IPS DF 6.9 (cell line): ENCODE measurements around the gene PTPRG.

Experiments used
- DNase-seq: peaks from one replicate; pipeline ENCODE4 v3.0.0-alpha.2; 2013; ENCODE audit warnings: low read depth, low spot score
- H3K27ac ChIP-seq: one replicate; pipeline ENCODE4 v1.5.1; 2013; ENCODE audit warnings: low read length, control low read depth
- H3K27me3 ChIP-seq: 2 replicates; pipeline ENCODE4 v1.6.1; 2013; ENCODE audit warnings: mild to moderate bottlenecking, low read length; ENCODE audit not compliant: control insufficient read depth, insufficient read depth
- H3K36me3 ChIP-seq: 2 replicates; pipeline ENCODE4 v1.6.1; 2013; ENCODE audit warnings: low read length; ENCODE audit not compliant: control insufficient read depth, insufficient read depth
- H3K4me1 ChIP-seq: 2 replicates; pipeline ENCODE4 v1.6.1; 2013; ENCODE audit warnings: low read length; ENCODE audit not compliant: control insufficient read depth, insufficient read depth
- H3K4me3 ChIP-seq: 2 replicates; pipeline ENCODE4 v1.5.1; 2013; ENCODE audit warnings: mild to moderate bottlenecking, low read length
- H3K9me3 ChIP-seq: 2 replicates; pipeline ENCODE4 v1.6.1; 2013; ENCODE audit warnings: low read length, inconsistent platforms; ENCODE audit not compliant: control insufficient read depth, insufficient read depth
- WGBS: extraction: QIAGEN DNeasy Blood & Tissue Kit; methylation state at CpG from one replicate; pipeline ENCODE4 v1.1.7; 2013; ENCODE audit warnings: mixed read lengths, missing lambda C conversion rate; ENCODE audit not compliant: insufficient read length, insufficient coverage; 5-methylcytosine and 5-hydroxymethylcytosine counted together

PTPRG gene

DNA sequence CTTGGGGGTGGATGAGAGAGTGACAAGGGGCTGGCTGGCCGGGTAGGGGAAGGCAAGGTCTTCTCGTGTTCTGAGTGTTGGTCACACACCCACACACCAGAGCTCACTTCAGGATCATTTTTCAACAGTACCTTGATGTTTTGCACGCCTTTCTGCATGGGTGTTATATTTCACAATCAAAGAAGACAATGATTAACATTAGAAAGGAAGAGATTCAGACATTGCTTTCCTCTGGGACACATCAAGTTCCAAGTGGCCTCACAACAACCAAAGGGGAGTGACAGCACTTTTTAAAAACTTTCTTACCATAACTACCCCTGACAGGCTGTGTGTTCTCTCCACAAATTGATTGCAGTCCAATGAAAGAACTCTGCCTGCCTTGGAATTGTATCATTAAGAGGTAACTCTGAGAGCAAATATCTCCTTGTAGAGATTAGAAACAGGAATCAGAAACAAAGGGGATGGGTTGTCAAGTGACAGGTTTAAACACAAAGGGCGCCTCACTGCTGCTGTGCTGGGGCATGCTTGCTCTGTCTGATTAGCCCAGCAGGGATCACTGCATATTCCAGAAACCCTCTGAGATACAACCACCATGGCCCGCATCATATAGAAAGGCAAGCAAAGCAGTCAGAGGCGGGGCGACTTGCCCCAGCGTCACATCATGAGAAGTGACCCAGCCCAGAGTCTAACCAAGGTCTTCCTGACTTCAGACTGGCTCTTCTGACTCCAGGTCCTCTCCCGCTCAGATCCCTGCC lies 581.1 kb downstream of the PTPRG start:
- WGBS: no CpG with 5 or more reads among the region's 9 CpGs
- no peaks in the 10 kb centered on the region for H3K9me3 ChIP-seq
- H3K4me1 ChIP-seq: 0 out of 2 replicates have a peak, but pooled peaks cover 2% of the 10 kb centered on the region
- H3K27ac ChIP-seq: no peak overlapping the region
- DNase-seq: no peak
- H3K27me3 ChIP-seq: no peaks in the 10 kb centered on the region
- H3K4me3 ChIP-seq: no peak overlapping the region
- H3K36me3 ChIP-seq: no peaks in the 10 kb centered on the region

DNA sequence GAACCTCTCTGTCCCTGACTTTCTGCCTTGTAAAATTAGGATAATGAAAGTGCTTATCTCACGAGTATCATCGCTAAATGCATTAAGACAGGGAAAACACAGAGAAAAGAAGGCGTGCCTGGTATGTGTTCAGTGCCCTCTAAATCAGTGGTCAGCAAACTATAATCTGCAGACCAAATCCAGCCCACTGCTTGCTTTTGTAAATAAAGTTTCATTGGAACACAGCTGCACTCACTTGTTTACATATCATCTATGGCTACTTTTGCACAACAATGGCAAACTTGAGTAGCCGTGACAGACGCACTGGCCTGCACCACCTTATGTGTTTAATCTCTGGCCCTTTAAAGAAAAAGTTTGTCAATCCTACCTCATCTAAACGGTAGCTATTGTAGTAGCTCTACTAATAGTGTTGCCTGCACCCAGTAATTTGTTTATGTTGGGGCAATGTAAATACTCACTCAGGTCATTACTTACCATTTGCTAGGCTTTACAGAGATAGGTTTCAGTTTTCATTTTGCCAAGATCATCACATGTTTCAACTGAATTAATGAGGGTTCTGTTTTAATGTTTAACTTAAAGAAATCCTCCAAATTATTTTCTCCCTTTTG lies 582.6 kb downstream of the PTPRG start:
- Histone ChIP-seq H3K27me3 (no peaks in the 10 kb centered on the region), H3K4me1 (0 out of 2 replicates have a peak, but pooled peaks cover 2% of the 10 kb centered on the region), H3K4me3 (no peak overlapping the region), H3K27ac (no peak overlapping the region), H3K9me3 (no peaks in the 10 kb centered on the region), H3K36me3 (no peaks in the 10 kb centered on the region)
- WGBS: no CpG with 5 or more reads among the region's 6 CpGs
- no peak for DNase-seq

DNA sequence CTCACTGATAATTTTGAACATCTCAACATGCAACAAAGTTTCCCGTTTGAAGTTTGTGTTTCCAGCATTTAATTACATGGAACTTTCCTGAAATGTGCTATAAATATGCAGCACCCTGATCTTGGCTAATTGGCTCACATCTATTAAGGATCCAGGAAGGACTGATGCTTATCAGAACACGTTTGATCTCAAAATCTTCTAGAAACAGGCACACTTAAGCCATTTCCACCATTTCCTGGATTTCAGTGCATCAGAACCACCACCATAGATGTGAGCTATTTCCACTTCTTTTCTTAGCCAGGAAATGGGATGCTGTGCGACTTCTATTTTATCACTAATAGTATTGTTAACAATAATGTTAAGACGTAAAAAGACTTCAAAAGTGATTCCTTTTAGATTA lies 583.1 kb downstream of the PTPRG start:
- no peak for DNase-seq
- Histone ChIP-seq H3K36me3 (no peaks in the 10 kb centered on the region), H3K4me3 (no peak overlapping the region), H3K27me3 (no peaks in the 10 kb centered on the region), H3K4me1 (0 out of 2 replicates have a peak, but pooled peaks cover 2% of the 10 kb centered on the region), H3K9me3 (no peaks in the 10 kb centered on the region), H3K27ac (no peak overlapping the region)
- WGBS: no CpG with 5 or more reads among the region's 4 CpGs

DNA sequence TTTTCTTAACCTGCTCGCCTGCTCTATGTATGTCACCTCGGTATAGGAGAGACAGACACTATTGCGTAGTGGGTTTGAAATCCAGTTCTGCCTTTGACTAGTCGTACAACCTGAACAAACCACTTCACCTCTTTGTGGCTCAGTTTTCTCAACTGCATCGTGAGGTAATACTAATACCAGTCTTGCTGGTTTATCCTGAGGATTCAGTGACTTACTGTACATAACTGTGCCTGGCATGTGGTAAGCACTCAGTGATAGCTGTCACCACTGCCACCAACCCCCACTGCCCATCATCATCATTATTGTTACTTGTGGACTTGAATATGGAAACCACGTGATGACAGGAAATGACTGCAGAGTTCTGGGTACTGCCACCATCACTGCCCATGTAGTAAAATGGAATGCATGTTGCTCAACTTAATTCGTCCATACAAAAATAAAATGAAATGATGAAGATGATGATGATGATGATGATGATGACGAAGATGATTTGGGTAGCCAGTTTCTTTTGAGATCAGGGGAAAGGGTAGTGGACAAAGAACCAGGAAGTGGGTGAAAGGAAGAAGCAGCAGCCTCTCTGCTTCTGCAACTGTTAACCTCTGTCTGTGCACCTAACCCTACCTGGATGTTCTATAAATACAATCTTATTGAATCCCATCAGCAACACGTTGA lies 583.9 kb downstream of the PTPRG start:
- H3K27ac ChIP-seq: no peak overlapping the region
- 0 out of 2 replicates have a peak, but pooled peaks cover 2% of the 10 kb centered on the region for H3K4me1 ChIP-seq
- H3K4me3 ChIP-seq: no peak overlapping the region
- no peak for DNase-seq
- H3K9me3 ChIP-seq: no peaks in the 10 kb centered on the region
- 100% methylated on average over 1 of the region's 9 CpGs for WGBS
- H3K27me3 ChIP-seq: no peaks in the 10 kb centered on the region
- no peaks in the 10 kb centered on the region for H3K36me3 ChIP-seq

DNA sequence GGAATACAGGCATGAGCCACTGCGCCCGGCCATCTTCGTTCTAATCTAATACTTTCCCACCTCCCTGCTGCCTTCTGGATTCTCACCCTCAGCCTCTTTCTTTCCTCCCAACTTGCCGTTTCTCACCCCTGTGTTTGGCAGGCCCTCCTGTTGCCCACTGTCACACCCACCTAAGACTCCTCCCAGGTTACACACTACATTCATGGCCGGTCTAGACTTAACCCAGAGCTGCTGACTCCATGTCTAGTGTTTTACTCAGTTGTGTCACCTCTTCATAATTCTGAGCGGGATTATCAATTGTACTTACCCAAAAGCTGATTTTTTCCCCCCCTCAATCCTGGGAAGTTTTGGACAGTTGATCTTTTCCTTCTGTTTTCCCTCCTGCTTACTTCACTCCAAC lies 588.2 kb downstream of the PTPRG start:
- no peaks in the 10 kb centered on the region for H3K36me3 ChIP-seq
- H3K4me1 ChIP-seq: no peaks in the 10 kb centered on the region
- H3K27me3 ChIP-seq: no peaks in the 10 kb centered on the region
- H3K9me3 ChIP-seq: no peaks in the 10 kb centered on the region
- no peak overlapping the region for H3K27ac ChIP-seq
- no peak overlapping the region for H3K4me3 ChIP-seq
- no peak for DNase-seq
- no CpG with 5 or more reads among the region's 6 CpGs for WGBS

DNA sequence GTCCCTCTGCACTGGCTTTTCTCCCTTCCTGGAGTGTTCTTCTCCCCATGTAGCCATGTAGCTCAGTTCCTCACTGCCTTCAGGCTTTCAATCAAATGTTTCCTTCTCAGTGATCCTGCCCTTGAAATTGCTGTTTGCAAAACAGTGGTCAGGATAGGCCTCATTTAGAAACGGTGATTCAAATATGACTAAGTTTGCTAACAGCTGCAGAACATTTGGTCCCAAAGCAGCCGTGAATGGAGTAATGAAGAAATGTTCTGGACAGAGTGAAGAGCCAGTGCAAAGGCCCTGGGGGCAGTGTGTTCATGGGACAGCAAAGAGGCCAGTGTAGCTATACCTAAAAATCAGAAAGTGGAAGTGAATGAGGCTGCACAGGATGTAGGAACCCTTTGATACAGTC lies 588.6 kb downstream of the PTPRG start:
- Histone ChIP-seq H3K9me3 (no peaks in the 10 kb centered on the region), H3K4me1 (0 out of 2 replicates have a peak, but pooled peaks cover 2% of the 10 kb centered on the region), H3K36me3 (no peaks in the 10 kb centered on the region), H3K4me3 (no peak overlapping the region), H3K27ac (no peak overlapping the region), H3K27me3 (no peaks in the 10 kb centered on the region)
- no peak for DNase-seq
- WGBS: no CpG with 5 or more reads among the region's 2 CpGs

DNA sequence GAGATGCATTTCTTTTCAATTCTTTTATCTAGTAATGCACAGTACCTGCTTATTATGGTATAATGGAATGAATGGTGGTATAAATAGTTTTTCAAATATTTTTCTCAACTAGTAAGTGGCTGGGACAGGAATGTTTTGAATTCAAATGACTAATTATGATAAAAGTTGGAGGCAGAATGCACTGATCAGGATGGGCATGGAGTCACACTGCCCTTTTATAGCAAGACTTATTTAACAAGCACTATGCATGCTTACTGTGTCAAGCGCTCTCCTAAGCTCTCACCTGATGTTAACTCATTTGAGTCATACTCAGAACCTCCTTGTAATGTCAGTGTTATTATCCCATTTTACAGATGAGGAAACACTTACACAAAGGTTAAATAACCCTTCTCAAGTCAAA lies 590.2 kb downstream of the PTPRG start:
- H3K27me3 ChIP-seq: no peaks in the 10 kb centered on the region
- no peaks in the 10 kb centered on the region for H3K36me3 ChIP-seq
- no peak overlapping the region for H3K4me3 ChIP-seq
- H3K9me3 ChIP-seq: no peaks in the 10 kb centered on the region
- H3K4me1 ChIP-seq: 0 out of 2 replicates have a peak, but pooled peaks cover 2% of the 10 kb centered on the region
- no peak overlapping the region for H3K27ac ChIP-seq
- DNase-seq: no peak
- WGBS: no CpG with 5 or more reads among the region's 1 CpG

DNA sequence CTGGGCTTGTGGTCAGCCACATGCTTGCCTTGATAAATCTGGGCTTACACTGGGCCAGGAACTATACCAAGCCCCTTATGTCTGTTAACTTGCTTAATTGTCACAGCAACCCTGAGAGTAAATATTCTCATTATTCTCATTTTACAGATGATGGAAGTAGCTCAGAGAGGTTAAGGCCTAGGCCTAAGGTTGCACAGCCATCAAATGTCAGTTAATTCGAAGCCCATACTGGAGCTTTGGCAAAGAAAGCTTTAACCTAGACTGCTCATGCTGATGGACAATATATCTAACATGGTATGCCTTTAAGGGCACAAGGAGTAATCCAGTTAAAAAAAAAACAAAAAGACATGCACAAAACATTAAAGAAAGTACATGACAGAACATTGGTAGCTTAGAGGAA lies 591.9 kb downstream of the PTPRG start:
- no peaks in the 10 kb centered on the region for H3K27me3 ChIP-seq
- H3K27ac ChIP-seq: no peak overlapping the region
- no peaks in the 10 kb centered on the region for H3K36me3 ChIP-seq
- H3K9me3 ChIP-seq: no peaks in the 10 kb centered on the region
- 0 out of 2 replicates have a peak, but pooled peaks cover 2% of the 10 kb centered on the region for H3K4me1 ChIP-seq
- no CpG with 5 or more reads among the region's 1 CpG for WGBS
- DNase-seq: no peak
- H3K4me3 ChIP-seq: no peak overlapping the region

DNA sequence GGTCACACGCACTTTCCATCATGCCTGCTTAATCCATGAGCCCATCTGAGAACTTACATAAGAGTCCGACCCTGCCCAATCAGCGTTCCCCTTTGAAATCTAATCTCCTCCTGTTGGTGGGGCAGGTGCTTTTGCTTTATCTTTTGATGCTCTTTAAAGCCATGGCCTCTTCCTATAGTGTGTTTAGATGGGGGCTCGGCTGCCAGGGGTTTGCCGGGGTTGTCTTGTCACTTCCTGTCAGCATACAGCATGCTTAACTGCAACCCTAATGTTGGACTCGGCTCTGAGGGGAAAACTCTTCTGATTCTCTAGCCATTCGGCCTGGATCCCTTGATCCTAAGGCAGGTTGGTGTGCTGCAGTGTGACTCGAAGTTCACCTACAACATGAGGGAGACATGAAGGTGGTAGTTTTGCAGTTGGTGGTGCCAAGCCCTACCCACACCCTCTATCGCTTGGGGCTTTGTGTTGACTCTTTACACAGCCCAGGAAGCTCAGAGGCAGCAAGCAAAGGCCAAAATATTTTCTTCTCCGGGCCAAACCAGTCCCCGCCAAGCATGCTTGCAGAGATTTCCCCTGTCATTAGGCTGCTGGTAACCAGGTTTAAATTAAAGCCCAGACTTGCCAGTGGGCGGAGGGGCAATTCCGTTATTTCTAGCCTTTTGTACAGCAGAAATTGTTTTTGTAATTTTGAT lies 593.2 kb downstream of the PTPRG start:
- Histone ChIP-seq H3K27ac (no peak overlapping the region), H3K36me3 (no peaks in the 10 kb centered on the region), H3K9me3 (no peaks in the 10 kb centered on the region), H3K27me3 (no peaks in the 10 kb centered on the region), H3K4me3 (no peak overlapping the region), H3K4me1 (0 out of 2 replicates have a peak, but pooled peaks cover 2% of the 10 kb centered on the region)
- no peak for DNase-seq
- WGBS: no CpG with 5 or more reads among the region's 13 CpGs

DNA sequence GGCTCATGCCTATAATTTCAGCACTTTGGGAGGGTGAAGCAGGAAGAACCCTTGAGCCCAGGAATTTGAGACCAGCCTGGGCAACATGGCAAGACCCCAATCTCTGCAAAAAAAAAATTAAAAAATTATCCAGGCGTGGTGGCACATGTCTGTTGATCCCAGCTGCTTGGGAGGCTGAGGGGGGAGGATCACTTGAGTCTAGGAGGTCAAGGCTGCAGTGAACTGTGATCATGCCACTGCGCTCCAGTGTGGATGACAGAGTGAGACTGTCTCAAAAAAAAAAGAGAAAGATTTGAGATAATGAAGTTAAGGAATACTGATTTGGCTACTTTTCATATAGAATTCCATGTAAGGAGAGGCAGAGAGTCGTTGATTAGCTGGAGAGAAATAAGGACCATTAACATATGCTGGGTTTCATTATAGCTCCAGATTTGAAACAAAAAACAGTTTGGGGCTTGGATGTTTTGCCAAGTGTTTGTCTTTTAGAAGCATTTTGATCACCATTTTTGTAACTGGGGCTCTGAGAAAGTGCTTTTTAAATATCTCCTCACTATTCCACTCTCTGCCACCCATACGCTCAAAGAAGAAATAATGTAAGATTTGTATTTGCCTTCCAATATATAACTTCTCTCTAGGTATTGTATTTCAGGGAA lies 597.8 kb downstream of the PTPRG start:
- no CpG with 5 or more reads among the region's 4 CpGs for WGBS
- Histone ChIP-seq H3K4me3 (no peak overlapping the region), H3K4me1 (0 out of 2 replicates have a peak, but pooled peaks cover 2% of the 10 kb centered on the region), H3K27ac (no peak overlapping the region), H3K27me3 (no peaks in the 10 kb centered on the region), H3K9me3 (no peaks in the 10 kb centered on the region), H3K36me3 (no peaks in the 10 kb centered on the region)
- no peak for DNase-seq
